ENCODE measurements around the gene SLC12A3.

SLC12A3 gene

DNA sequence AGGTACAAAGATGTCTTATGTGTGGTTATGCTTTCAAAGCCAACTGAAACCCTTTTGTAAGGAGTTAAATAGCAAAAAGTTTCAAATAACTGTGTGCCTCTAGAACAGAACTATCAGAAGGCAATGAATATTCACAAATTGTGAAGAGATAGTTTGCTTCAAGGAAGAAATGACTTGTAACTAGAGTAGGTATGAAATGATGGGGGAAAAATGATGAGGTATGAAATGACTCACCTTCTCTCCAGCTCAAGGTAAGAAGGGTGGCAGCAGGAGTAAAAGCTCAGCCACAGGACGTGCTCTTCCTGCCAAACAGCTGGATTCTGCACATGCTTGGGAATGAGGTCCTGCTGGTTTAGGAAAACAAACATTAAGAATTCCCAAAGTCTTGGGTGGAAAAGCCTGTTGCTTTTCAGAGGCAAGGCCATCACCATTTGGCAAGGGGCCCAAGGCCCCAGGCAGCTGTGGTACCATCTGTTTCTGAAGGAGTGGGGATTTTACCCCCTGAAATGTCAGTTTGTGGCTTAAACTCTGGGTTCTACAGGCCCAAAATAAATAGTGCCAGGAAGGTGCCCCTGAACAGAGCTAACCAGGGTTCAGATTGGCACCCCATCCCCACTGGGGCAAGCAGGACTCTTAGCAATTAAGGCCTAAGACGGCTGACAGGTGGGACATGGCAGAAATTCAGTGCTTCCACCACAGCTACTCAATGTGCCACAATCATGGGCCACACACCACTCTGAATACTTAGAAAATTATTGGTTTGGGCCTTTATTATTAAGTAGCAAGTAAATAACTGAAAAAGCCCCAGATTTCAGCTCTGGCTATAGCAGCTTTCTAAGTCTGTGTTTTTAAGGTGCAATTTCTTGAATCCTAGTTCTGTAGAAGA is 80.2 kb downstream of the SLC12A3 start:
- DNase-seq (ENCODE audit: low read depth): no peak

DNA sequence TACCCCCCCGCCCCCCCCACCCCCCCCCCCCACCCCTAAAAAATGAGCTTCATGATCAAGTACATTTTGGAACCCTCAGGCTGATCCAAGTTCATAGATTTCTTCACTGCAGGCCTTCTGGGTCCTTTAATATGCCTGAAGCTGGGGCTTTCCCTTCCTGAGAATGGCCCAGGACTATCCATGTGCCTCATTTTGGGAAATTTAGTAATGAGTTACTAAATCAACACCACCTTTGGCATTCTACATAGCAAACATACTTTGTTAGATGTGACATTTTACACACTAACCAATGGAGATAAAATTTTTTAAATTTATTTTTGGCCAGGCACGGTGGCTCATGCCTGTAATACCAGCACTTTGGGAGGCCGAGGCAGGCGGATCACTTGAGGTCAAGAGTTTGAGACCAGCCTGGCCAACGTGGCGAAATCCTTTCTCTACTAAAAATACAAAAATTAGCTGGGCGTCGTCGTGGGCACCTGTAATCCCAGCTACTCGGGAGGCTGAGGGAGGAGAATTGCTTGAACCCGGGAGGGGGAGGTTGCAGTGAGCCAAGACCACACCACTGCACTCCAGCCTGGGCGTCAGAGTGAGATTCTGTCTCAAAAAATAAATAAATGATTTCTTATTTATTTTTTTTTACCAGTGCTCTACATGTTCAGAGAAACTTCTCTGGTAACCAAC is 81.0 kb downstream of the SLC12A3 start:
- DNase-seq (ENCODE audit: low read depth): no peak

DNA sequence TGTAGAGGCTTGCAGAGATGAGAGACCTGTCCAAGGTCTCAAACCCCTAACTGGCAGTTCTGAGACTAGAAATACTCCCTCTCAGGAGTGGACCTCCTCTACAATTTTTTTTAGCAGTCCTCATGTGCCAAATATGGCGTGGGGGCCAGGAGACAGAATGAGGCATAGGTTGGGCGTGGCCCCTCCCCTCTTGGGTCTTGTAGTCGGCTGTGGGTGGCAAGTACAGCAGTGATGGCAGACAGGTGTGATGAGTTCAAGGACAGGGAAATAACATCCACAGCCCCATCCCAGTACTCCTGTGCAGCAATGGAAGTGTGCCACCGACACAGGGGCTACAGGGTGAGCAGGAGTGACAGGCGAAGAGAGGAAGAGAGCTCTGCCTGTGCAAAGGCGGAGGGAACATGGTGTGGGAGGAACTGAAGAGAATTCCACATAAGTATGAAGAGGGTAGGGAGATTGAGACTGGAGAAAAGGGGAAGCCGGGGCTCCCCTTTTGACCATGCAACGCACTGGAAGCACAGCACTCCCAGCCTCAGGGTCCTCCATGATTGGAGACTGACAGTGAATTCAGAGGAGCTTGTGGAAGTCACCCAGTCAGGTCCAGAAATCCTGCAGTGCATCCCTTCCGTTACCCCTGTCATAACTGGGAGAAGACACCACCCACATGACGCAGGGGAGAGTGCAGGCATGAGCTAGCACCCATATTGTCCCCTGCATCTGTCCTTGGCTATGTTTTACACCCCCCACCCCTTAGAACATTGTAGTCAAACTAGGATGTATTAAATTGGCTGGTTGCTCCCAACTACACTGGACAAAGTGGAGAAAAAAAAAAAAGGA is 82.0 kb downstream of the SLC12A3 start:
- DNase-seq (ENCODE audit: low read depth): no peak

DNA sequence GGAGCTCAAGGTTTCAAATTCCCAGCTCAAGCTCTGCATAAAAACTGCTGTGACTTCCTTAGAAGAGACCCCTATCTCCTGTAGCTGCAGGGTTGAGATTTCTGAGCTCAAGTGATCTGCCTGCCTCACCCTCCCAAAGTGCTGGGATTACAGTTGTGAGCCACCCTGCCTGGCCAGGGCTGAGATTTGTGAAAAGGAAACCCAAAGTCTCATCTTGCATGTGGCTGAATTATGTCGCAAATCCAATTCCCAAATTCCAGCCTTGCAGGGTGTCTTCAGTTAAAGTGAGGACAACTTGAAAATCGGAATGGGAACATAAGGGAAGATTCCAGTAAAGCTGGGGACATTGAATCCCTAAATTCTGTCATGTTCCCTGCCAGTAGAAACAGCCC is 82.6 kb downstream of the SLC12A3 start:
- DNase-seq (ENCODE audit: low read depth): no peak

DNA sequence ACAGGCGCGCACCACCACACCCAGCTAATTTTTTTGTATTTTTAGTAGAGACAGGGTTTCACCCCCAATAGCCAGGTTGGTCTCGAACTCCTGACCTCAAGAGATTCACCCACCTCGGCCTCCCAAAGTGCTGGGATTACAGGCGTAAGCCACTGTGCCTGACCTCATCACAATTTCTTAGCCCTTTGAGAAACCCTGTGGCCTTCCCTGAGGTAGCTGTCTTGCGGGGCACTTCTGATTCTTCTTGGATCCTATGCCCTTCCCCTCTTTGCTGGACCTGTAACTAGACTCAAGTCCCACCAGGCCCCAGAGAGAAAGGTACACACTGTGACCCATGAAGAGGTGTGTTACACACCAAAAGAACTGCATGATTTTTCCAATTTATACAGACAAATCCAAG is 83.2 kb downstream of the SLC12A3 start:
- no peak for DNase-seq (ENCODE audit: low read depth)

DNA sequence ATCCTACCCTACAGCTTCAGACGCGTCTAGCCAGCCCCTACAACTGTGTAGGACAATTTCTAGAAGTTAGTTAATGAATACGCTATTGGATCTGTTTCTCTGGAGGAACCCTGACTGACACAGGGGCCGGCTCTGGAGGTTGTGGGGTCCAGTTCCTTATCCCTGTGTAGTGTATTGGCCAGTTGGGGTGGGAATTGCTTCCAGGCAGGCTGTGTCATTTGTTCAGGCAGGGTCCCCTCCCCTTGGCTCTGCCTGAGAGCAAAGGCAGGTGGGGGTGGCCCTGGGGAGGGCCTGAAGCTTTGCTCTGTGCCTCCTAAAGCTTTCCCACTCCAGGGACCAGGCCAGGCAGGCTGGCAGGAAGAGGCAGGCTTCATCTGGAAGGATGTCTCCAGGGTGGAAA is 85.0 kb downstream of the SLC12A3 start:
- DNase-seq (ENCODE audit: low read depth): no peak

DNA sequence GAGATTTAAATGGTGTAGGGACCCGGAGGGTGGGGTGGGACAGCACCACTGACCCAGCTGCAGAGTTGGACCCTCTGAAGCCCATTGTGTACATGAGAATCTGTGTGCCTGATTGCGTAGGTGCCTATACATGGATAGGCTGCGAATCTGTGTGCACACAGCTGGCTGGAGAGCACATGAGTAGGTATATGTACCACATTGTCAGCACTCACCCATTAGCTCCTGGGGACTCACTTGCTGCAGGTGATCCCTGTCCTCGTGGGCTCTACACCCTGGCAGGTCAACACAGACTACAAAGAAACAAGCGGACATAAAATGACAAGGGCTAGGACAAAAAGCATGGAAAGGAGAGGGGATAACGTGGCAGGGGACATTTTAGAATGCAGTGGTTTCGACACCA is 85.4 kb downstream of the SLC12A3 start:
- DNase-seq (ENCODE audit: low read depth): no peak

DNA sequence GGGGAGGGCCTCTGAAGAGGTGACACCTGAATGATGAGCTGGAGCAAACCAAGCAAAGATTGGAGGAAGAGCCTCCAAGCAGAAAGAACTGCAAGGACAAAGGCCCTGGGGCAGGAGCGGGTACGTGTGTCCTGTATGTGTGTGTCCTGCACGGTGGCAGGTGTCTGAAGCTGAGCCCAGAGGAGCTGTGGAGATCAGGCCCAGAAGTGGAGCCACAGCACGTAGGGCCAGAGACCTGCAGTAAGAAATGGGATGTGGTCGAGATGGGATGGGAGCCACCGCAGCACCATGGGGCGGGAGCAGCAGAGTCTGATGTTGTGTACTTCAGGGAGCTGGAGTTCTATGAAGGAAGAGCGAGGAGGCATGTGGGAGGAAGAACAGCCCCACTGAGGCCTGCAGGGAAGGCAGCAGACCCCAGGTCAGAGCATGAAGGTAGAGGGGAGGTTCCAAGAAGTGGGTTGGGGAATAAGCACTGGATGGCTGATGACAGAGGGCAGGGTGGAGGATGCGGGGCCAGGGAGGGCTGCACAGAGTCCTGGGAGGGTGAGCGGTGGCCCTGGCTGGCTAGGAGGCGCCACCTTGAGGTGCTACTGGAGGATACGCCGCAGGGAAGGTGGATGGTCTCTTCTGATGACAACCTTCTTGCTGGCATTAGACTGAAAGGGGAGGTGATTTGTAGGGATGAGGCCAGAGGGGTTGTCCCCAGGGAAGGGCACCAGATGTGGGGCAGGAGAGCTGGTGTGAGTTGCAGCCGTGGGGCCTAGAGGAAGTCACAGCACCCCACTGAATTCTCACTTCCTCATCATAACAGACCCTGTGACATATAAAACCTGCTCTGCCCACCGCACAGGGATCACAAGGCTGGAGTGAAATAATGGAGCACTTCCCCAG is 86.1 kb downstream of the SLC12A3 start:
- peak; percentile 53 for DNase-seq (ENCODE audit: low read depth)

DNA sequence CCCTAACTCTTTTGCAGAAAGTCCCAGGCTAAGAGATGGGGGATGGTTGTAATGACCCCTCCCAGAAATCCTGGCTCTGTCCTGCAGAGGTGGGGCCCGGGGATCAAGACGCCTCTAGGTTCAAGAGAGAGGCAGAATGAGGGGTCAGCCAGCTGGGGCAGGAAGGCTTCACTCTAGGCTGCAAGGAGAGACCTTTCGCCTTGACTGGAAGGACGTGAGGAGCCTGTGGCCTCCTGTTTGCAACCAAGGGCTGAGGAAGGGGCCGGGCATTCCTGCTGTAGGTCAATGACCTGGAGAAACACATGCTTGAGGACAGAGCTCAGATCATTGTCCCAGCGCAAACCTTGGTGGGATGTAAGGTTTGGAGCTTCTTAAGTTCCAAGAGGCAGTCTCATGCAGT is 88.0 kb downstream of the SLC12A3 start:
- no peak for DNase-seq (ENCODE audit: low read depth)

DNA sequence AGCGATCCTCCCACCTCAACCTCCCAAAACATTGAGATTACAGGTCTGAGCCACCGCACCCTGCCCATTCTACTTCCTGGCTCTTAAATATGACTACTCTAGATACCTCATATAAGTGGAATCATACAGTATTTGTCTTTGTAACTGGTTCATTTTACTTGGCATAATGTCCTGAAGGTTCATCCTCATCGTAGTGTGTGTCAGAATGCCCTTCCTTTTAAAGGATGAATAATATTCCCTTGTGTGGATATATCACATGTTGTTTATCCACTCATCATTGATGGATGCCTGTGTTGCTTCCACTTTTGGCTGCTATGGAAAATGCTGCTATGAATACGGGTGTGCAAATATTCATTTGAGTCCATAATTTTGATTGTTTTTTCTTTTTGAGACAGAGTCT is 91.1 kb downstream of the SLC12A3 start:
- no peak for DNase-seq (ENCODE audit: low read depth)

DNA sequence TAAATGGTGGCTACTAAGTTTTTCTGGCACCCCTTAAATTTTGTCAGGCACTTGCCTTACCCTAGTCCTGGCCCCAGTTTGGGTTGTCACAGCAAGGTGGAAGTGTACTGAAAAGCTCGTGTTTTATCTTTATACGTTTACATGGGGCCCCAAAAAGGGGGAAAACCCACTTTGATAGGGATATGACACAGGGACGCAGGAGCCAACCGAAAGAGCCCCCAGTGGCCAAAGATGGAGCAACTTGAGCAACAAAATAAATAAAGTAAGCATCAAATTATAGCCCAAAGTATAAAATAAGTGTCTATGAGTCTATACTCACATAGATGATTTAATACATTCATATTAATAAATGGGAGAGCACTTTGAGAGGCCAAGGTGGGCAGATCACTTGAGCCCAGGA is 91.7 kb downstream of the SLC12A3 start:
- no peak for DNase-seq (ENCODE audit: low read depth)

DNA sequence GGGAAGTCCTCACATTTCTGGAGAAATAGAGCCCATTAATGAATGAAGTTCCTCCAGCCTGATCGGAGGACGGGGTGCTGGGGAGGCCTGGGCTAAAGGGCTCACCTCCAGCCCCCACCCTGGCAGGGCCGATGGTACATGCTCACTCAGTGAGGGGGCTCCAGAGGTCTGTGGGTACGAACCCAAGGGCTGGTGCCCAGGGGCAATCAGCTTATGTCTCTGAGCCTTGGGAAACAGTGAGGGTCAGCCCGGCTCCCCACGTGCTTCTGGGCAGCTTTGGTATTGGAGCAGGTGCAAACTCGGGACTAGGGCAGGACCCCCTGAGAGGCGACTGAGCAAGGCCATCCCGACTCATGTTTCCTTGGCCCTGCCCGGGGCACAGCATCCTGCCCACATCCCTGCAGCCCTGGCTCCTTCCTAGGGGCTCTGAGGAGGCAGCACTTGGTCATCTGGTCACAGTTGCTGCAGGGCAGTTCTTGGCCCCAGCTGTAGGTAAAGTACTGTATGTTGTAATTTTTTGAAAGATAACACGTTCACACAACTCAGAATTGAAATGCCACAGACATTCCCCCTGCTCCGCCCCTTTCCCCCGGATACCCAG is 95.8 kb downstream of the SLC12A3 start:
- DNase-seq (ENCODE audit: low read depth): peak; percentile 52

DNA sequence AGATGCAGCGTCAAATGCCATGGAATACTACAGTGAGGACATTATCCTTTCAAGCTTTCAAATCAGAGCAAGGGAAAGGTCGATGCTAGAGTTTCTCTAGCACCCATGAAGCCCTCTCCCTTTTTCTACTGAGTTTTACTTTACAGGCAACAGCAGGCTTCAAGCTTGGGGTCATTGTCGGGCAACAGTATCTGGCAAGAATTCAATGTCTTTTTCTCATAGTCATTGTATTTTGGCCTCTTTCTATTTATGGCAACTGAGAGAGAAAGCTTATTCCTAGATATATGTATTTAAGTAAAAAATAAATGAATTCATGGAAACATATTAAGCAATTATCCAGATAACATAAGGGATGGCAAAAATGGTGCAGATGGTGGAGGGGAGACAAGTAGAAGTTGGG is 96.4 kb downstream of the SLC12A3 start:
- DNase-seq (ENCODE audit: low read depth): no peak

DNA sequence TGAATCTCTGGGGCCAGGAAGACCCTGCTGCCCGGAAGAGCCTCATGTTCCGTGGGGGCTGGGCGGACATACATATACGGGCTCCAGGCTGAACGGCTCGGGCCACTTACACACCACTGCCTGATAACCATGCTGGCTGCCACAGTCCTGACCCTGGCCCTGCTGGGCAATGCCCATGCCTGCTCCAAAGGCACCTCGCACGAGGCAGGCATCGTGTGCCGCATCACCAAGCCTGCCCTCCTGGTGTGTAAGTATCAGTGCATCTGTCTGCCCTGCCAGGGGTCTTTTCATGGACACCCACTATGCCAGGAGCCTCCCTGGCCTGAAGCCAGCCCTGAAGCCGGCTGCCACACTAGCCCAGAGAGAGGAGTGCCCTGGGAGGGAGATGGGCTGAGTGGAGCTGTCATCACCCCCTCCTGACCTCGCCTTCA is 96.9 kb downstream of the SLC12A3 start, which contains the start of gene CETP:
CETP (plus strand) TSS at position 100 of the 431 bp plus-strand sequence; CDS start at position 130, 30 bp downstream.
- no peak for DNase-seq (ENCODE audit: low read depth)

DNA sequence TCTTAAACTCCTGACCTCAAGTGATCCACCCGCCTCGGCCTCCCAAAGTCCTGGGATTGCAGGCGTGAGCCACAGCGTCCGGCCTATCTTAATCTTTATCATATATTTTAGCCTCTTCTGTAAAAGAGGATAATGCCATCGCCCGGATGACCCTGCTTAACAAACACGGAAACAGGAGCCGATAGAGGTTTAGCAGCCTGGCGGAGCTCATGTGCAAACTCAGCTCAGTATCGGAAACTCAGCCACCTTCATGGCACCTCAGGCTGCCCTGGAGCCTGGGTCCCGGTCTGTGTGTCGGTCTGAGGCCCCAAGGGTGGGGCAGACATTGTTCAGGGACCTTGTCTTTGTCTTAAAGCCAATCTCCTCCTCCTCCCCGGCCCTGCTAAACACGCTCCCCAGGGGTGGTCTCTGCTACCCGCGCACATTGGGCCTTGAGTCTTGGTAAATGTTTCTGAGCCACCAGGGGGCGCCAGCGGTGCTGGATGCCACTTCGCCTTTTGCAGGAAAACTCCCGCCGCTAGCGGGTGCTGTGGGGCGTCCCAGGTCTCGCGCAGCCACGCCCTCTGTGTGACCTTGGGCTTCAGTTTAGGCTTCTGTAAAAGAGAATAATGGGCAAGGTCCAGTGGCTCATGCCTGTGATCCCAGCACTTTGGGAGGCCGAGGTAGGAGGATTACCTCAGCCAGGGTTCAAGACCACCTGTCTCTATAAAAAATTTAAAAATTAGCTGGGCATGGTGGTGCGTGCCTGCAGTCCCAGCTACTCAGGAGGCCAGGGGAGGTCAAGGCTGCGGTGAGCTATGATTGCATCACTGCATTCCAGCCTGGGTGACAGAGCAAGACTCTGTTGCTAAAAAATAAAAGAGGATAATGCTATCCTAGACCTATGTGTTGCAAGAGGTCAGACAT is 99.5 kb downstream of the SLC12A3 start:
- peak; percentile 85 for DNase-seq (ENCODE audit: low read depth)

Data from iris pigment epithelial cell (primary cell).